ENCODE data around the gene PLCE1.

DNA sequence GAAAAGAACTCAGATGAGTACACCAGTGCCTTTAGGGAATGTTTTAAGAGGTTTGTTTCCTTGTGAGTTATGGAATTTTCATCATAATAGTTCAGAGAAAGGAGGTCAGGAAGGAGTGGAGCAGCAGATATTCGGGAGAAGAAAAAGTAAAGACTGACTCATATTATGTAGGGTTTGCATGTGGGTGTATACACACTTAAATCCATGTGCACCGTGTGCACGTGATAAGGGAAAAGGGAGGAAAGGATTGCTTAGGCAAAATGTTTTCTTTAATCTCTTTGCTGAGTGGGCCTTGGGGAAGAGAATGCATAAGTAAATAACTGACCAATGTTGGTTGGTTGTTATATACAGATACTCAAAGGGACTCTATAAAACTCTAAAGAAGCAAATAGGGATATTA, 30.2 kb downstream of the PLCE1 start:
- TF ChIP-seq, protein P1, sequence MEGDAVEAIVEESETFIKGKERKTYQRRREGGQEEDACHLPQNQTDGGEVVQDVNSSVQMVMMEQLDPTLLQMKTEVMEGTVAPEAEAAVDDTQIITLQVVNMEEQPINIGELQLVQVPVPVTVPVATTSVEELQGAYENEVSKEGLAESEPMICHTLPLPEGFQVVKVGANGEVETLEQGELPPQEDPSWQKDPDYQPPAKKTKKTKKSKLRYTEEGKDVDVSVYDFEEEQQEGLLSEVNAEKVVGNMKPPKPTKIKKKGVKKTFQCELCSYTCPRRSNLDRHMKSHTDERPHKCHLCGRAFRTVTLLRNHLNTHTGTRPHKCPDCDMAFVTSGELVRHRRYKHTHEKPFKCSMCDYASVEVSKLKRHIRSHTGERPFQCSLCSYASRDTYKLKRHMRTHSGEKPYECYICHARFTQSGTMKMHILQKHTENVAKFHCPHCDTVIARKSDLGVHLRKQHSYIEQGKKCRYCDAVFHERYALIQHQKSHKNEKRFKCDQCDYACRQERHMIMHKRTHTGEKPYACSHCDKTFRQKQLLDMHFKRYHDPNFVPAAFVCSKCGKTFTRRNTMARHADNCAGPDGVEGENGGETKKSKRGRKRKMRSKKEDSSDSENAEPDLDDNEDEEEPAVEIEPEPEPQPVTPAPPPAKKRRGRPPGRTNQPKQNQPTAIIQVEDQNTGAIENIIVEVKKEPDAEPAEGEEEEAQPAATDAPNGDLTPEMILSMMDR (conservative IDR thresholded peaks at IDR 0.05): no peak
- no peak for TF ChIP-seq ZFX (IDR thresholded peaks at IDR 0.05)

Measured in C4-2B (cell line).